GM18499 (cell line): ENCODE results near the gene GNPTAB.
"Not testable (repeated sequence)": the region's sequence is repeated elsewhere in the genome, so short reads cannot be mapped to it uniquely, and the experiment has no call there.

Source experiments
- ATAC-seq: cut with Tn5 transposase; IDR thresholded peaks from one replicate; pipeline ENCODE4 v1.9.1; 2021; ENCODE audit warnings: moderate number of reproducible peaks; ENCODE audit not compliant: insufficient read depth, unreplicated experiment

GNPTAB gene

GRCh38 chr12:101743724-101744472 is 86.9 kb downstream of the GNPTAB start:
- ATAC-seq: peak; percentile 93

DNA sequence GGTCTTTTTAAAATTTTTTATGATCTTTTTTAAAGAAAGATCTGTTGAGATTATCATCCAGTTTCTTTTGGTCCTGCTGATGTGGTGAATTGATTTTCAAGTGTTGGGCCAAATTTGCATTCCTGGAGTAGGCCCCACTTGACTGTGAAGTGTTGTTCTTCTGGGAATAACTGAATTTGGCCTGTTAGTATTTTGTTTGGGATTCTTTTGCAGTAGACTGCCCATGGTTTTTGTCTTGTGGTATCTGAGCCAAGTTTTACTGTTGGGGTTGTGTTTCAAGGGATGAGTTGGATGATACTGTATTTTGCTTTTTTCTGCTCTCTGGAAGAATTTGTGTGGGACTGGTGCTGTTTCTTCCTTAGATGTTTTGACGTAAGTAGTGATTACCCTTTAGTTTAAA is 87.5 kb downstream of the GNPTAB start:
- ATAC-seq: no peak

- no peak for ATAC-seq
These were observed 89.8 kb downstream of the GNPTAB start for GRCh38 chr12:101740980-101741379.

- no peak for ATAC-seq
These were observed 90.2 kb downstream of the GNPTAB start for GRCh38 chr12:101740566-101740965.

DNA sequence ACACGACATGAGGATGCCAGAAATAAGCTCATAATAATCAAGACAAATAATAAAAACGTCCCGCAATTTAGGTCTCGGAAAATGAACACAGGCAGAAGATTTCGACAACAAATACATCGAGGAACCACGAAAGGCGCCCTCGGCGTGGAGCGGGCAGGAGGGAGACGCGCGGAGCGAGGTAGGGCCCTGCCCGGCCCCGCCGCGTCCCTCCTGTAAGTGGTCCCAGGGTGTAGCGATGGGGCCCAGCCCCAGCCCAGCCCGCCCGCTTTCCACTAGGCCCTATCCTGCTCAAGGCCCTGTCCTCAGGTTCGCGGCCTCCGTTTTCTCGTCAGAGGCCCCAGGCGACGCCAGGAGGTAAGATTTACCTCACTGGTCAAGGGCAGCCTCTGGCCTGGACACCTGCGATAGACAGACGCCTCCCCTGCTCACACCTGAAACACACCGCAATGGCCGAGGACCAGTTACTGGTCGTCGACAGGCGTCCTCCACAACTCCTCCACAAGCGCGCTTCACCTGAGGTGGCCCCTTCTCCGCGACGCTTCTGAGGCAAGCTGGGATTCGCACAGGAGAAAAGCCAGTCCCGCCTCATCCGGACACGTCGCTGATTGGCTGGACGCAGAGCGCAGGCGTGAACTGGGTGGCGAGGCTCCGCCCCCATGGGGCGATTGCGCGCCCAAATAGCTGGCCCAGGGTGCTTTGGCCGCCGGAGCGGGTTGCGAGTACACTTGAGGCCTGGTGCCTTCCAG is 91.7 kb downstream of the GNPTAB start, which contains the start of gene SYCP3:
Gene SYCP3 (minus strand): TSS at position 543 of the 746 bp plus-strand sequence. CDS start 1,527 bp downstream, outside the sequence.
- no peak for ATAC-seq

- ATAC-seq: no peak
These were observed 93.3 kb downstream of the GNPTAB start for GRCh38 chr12:101737476-101737875.

DNA sequence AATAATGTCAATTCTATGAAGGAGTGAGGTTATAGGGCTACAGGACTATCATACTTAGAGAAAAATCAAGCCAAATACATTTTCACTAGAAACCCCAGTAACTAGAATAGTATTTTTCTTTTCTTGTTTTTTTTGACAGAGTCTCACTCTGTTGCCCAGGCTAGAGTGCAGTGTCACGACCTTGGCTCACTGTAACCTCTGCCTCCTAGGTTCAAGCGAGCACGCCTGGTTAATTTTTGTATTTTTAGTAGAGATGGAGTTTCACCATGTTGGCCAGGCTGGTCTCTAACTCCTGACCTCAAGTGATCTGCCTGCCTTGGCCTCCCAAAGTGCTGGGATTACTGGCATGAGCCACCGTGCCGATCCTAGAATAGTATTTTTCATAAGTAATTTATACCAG is 96.3 kb downstream of the GNPTAB start:
- ATAC-seq: not testable (repeated sequence)

GRCh38 chr12:101733166-101733565 is 97.6 kb downstream of the GNPTAB start:
- no peak for ATAC-seq

GRCh38 chr12:101732318-101732717 is 98.4 kb downstream of the GNPTAB start:
- no peak for ATAC-seq

DNA sequence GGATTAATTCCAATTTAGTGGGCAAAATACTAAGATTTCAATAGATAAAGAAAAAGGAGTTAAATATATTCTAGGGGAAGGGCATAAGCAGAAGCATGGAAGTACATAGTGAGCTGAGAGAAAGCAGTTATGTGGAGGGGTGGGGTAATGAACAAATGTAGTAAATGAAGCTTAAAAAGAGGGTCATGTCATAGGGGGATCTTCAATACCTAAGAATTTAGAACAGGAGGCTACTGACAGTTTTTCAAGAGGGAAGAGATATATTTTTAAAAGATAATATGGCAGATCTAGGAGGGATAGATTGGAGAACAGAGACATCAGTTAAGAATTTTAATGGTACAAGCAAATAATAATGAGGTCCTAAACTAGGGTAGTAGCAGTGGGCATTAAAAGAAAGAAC is 100.9 kb downstream of the GNPTAB start:
- ATAC-seq: no peak

DNA sequence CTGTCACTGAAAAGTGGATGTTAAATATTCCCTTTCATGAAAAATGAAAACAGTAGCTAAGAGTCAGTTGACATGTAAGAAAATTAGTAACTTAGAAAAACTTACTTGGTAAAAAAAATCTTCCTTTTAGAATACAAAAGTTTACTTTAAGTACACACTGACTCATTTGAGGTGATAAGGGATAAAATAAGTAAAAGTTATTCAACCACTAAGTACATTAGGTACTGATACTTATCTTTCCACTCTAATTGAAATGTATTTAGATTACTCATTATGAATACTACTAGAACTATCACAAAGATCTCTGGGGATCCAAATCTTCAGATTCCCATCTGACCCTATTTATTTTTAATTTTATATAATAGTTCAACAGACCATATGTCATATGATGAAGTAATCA is 103.7 kb downstream of the GNPTAB start:
- ATAC-seq: no peak

- no peak for ATAC-seq
These were observed 108.4 kb downstream of the GNPTAB start for GRCh38 chr12:101722392-101722791.

GRCh38 chr12:101720118-101720517 is 110.6 kb downstream of the GNPTAB start:
- ATAC-seq: no peak

DNA sequence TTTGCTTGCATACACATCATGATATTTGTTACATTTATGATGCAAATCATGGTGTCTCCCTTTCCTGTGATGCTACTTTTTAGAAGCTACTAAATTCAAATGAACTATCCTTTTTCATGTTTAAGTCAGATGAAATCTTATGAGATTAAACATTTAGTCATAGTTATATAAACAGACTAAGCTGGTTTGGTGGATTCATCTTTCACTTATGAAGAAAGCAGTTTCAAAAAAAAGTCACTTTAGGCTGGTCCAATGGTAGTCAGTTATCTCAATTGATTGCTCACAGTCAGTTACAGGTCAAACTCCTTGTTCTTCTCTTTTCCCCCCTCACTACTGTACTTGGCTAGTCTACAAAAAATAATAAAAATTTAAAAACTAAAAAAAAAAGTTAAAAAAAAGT is 111.2 kb downstream of the GNPTAB start:
- ATAC-seq: no peak

- ATAC-seq: no peak
These were observed 115.8 kb downstream of the GNPTAB start for GRCh38 chr12:101714877-101715444.

- ATAC-seq: no peak
These were observed 116.8 kb downstream of the GNPTAB start for GRCh38 chr12:101713930-101714329.

DNA sequence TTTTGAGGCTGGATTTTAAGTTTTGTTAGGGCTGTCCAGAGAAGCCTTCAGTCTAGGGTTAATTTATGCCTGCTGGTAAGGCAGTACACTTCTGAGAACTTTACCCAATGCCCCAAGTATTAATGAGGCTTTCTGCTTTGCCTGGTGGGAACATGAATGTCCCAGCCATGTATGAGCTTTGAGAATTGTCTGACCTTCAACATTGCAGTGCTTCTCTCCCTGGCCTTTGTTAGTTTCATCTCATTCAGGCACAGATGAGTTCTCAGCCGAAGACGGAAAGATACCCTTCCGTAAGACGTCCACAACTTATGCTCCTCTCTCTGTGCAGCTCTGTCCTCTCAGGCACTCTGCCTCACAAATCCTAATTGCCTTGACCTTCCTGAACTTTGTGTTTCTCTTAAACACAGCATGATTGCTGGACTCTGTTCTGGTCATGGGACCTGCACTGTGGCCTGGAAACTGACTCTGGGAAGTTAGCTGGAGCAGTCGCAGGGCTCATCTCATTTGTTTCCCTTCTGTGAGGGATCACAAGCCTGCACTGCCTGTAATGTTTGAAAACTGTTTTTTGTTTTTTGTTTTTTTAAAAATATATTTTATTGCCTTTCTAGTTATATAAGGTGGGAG is 117.6 kb downstream of the GNPTAB start:
- no peak for ATAC-seq

GRCh38 chr12:101710288-101710687 is 120.5 kb downstream of the GNPTAB start:
- ATAC-seq: no peak

DNA sequence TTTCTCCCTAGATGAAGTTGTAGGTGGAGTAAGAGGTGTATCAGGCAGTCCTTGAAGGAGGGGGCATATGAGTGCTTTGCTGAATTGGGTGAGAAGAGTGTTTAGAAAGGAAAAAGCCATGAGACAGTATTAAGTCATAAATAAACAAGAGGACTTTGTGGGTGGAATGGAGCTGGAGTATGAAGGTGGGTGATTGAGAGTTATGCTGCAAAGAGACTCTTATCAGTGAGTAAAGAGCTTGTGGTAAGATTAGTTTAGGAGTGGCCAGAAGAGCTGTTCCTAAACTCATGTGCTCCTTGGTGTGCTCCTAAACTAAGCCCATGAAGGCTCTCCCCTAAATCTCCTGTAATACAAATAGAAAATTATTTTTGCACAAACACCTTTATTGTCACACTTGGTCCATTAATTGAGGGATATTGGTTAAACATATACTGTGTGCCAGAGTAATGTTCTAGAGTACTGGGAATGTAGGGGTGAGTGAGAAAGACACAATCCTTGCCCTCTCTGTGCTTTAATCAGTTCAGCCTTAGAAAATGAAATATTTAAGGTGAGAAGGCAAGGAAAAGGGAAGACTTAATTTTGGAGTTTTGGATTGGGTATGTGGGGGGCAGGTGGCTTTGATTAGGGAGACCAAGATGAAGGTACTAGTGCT is 123.5 kb downstream of the GNPTAB start:
- no peak for ATAC-seq

DNA sequence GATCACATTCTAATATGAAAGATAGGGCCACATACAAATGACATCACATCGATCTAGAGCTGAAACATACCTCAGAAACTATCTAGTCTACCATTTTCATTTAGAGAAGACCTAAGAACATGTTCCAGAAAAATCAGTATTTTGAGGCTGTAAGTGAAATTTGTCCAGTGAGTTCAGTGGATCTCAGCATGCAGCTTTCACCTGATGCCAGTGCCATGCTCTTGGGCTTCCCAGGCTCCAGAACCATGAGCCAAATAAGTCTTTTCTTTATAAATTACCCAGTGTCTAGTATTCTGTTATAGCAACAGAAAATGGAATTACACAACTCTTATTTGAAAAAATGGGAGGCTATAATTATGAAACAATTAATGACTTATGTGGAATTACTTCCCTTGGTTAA is 124.4 kb downstream of the GNPTAB start:
- ATAC-seq: no peak
